Measurements from ENCODE around the gene RREB1. TPM values are rescaled to one million over a fixed set of nuclear protein-coding genes. Genes with fewer than 3 reads are reported as not detected.

RREB1 gene
- total RNA-seq, 2 donors from 2014 or later = 34.7 to 48.1 TPM

DNA sequence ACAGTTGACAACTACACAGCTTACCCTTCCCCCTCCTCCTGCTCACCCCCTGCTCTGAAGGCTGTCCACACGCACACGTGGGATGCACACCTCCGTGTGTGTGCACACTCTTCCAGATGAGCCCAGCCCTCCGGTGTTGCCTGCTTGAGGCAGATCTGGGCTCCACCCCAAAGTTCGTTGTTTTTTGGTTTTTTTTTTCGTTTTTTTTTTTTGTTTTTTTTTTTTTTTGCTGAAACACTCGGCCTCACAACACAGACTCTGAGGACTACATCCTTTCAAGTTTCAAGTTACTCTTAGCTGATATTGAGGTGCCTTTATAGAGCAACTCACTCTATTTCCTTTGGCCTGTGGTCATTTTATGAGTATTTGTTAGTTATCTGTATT, 88.2 kb downstream of the RREB1 start:
- ATAC-seq = no peak
- H3K9me3 ChIP-seq (ENCODE audit: control insufficient read depth, low read length, poor library complexity, severe bottlenecking) = no peaks in the 10 kb centered on the region
- Mint-ChIP-seq H3K27ac (peak overlapping the region; percentile 82), H3K36me3 (ENCODE audit: low read depth) (peaks cover 5% of the 10 kb centered on the region), H3K4me1 (peaks cover 14% of the 10 kb centered on the region), H3K27me3 (no peaks in the 10 kb centered on the region), H3K4me3 (peak overlapping the region; percentile 56)
- no peak for DNase-seq

DNA sequence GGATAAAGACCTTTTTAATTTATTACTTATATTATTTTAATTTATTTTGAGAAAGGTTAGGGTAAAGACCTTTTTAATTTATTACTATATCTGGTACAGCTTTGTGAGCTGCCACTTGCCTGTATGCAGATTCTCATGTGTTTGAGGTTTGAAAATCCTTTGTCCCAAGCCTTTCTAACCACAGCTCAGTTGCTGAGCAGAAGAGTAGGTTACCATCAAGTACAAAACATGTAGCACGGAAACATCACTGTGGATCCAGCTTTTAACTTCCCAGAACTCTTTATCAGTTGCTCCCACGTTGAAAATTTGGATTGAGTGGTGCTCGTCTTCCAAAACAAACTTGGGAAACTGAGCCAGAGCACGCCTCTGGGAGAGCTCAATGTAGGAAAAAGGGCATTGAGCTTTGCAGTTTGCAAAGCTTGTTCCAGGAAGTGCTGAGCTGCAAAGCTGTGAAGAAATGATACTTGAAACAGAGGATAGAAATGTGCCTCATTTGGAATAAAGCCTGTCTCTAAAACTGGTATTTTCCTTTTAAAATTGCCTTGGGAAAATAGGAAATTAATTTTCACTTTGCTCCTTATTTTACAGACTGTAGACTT, 89.0 kb downstream of the RREB1 start:
- no peak for ATAC-seq
- no peak overlapping the region for H3K4me3 Mint-ChIP-seq
- DNase-seq = no peak
- H3K9me3 ChIP-seq (ENCODE audit: control insufficient read depth, low read length, poor library complexity, severe bottlenecking) = no peaks in the 10 kb centered on the region
- peaks cover 12% of the 10 kb centered on the region for H3K4me1 Mint-ChIP-seq
- H3K27me3 Mint-ChIP-seq = no peaks in the 10 kb centered on the region
- peaks cover 5% of the 10 kb centered on the region for H3K36me3 Mint-ChIP-seq (ENCODE audit: low read depth)
- no peak overlapping the region for H3K27ac Mint-ChIP-seq

DNA sequence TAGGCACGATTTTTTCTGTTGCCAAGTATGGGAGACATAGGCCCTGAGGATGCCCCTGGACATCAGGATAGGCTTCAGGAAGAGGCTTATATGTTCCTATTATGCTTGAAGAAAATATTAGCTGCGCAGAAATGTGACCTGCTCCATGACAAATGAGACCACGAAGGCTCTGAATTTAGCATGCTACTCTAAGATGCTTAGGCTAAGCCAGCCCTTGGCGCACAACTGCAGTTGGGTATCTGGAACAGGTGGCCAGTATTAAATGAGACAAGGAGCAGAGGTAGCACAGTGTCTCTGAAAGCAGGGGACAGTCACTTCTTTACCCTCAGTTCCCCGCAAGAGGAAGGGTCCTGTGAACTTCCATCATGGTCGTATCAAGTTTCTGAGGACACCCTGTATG, 90.0 kb downstream of the RREB1 start:
- Mint-ChIP-seq H3K36me3 (ENCODE audit: low read depth) (peaks cover 8% of the 10 kb centered on the region), H3K4me3 (no peak overlapping the region), H3K27me3 (no peaks in the 10 kb centered on the region), H3K4me1 (peaks cover 21% of the 10 kb centered on the region), H3K27ac (no peak overlapping the region)
- no peaks in the 10 kb centered on the region for H3K9me3 ChIP-seq (ENCODE audit: control insufficient read depth, low read length, poor library complexity, severe bottlenecking)
- no peak for ATAC-seq
- no peak for DNase-seq

DNA sequence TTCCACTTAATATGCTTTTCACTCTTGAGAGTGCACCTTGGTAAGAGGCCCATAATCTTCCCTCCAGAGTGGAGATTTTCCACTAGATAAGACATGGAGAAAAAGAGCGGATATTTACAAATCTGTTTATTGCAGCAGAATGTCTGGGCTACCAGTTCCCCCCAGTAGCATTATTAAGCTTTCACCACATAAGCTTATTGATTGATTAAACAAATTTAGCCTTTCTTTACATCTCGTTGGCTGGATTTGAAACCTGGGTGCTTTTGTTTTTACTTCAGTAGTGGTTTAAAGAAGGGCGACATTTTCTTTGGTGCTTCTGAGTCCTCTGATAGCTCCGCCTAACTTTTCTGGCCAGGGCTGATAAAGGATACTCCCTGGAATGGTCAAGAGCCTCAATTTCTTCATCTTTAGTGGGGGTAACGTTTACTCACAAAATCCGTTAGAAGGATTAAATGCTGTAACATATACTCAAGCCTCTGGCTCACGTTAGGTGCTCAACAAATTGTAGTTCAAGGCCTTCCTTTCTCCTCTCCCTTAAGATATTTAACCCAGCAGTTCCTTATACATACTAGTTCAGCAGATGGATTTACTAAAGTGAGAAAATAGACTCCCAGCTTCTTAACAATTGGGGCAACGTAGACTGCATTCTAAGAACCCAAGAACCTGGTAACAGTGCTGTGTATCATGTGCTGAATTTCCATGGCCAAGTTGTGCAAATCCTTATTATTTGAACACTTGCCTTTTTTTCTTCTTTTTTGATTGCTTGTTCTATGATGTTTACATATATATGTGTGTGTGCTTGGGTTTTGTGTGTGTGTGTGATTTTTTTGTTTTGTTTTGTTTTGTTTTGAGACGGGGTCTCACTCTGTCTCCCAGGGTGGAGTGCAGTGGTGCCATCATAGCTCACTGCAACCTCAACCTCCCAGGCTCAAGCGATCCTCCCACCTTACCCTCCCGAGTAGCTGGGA, 91.4 kb downstream of the RREB1 start:
- DNase-seq (no peak), ATAC-seq (no peak)
- Mint-ChIP-seq H3K4me3 (no peak overlapping the region), H3K27ac (no peak overlapping the region), H3K36me3 (ENCODE audit: low read depth) (peaks cover 10% of the 10 kb centered on the region), H3K4me1 (peaks cover 23% of the 10 kb centered on the region), H3K27me3 (no peaks in the 10 kb centered on the region)
- H3K9me3 ChIP-seq (ENCODE audit: control insufficient read depth, low read length, poor library complexity, severe bottlenecking) = no peaks in the 10 kb centered on the region

DNA sequence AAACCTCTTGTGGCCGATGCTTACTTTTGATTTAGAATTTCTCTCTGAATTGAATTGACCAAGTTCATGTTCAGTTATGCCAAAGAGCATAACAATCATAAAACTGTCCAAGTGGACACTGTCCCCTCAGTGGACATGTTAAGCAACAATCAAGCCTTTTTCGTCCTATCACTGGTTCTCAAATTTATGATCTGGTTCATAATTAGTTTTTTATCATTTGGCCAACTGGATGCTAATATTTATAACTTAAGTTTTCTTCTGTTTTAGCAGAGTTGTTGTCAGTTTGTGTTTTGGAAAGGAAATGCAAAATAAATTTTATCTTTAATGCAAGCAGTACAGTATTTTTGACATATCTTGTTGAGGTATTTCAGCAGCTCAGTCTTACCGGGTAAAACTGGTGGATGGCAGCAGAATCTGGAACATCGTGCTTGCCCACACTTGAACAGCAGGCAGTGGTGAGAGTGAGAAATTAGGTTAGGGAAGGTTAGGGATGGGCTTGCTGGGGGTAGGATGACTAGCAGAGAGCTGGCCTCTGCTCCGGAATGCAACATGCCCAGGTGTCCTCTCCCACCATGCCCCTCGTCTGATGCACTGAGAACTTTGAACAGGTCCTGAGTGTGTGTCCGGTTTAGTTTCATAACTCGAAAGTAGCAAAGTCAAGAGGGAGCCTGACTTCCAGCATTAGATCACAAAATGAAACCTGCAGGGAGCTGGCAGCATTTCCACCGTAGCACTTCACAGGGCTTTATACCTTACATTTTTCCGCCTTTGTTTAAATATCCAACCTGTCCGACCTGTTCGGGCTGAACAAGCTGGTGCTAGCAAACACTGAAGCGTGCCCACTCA, 93.1 kb downstream of the RREB1 start:
- no peaks in the 10 kb centered on the region for H3K9me3 ChIP-seq (ENCODE audit: control insufficient read depth, low read length, poor library complexity, severe bottlenecking)
- no peak for ATAC-seq
- Mint-ChIP-seq H3K4me3 (no peak overlapping the region), H3K36me3 (ENCODE audit: low read depth) (peaks cover 9% of the 10 kb centered on the region), H3K4me1 (peaks cover 27% of the 10 kb centered on the region), H3K27ac (no peak overlapping the region), H3K27me3 (no peaks in the 10 kb centered on the region)
- DNase-seq = no peak

DNA sequence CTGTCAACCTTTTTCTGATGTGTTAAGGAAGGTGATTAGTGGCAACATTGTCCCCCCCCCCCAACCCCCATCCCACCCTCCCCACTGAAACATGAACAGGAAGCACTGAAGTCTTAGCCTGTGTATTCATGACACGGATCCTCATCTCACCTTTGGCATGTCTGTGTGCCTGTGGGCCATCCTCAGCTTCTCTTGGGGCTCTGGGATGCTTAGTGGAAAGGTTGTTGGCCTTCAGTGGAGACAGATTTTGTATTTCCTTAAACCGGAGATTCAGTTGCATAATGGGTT, 93.6 kb downstream of the RREB1 start:
- ATAC-seq = no peak
- Mint-ChIP-seq H3K36me3 (ENCODE audit: low read depth) (peaks cover 8% of the 10 kb centered on the region), H3K27ac (peak overlapping the region; percentile 54), H3K4me3 (peak overlapping the region; percentile 50), H3K4me1 (peaks cover 23% of the 10 kb centered on the region), H3K27me3 (no peaks in the 10 kb centered on the region)
- H3K9me3 ChIP-seq (ENCODE audit: control insufficient read depth, low read length, poor library complexity, severe bottlenecking) = no peaks in the 10 kb centered on the region
- DNase-seq = no peak

DNA sequence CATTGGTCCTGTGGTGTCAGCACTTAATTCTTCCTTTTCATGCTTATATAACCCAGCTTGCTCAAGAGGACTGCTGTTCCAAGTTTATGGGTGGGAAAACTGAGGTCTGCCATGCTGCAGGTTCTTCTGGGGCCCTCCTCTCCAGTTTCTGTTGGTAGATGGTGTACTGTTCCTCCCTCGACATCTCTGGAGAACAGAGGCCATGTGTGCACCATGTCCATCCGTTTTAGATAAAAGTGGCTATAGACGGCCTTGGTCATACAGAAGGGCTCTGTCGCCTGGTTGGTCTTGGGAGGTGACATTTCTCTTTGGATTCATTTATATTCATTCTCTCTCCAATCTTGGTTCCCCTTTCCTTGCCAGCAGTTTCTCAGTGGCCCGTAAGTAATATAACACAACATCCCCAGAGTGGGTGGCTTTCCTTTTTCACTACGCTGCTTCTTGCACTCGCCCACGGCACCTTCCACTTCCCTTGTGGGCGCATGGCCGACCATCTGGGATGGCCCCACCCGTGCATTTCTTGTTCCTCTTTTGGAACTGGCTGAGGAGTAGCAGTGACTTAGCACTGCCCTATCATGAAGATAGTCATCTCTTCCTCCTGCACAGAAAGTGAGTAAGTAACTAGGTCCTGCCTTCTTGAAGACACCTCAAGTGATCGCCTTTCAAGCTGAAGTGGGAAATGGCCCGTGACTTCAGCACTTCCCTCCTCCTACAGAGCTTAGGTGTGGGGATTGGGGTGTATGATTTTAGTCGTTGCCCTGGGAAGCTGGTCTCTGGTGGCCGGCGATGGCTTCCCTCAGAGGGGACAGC, 94.2 kb downstream of the RREB1 start:
- Mint-ChIP-seq H3K36me3 (ENCODE audit: low read depth) (peaks cover 13% of the 10 kb centered on the region), H3K27ac (peak overlapping the region; percentile 54), H3K4me3 (peak overlapping the region; percentile 50), H3K27me3 (no peaks in the 10 kb centered on the region), H3K4me1 (peaks cover 29% of the 10 kb centered on the region)
- ATAC-seq (peak; percentile 85), DNase-seq (no peak)
- no peaks in the 10 kb centered on the region for H3K9me3 ChIP-seq (ENCODE audit: control insufficient read depth, low read length, poor library complexity, severe bottlenecking)

DNA sequence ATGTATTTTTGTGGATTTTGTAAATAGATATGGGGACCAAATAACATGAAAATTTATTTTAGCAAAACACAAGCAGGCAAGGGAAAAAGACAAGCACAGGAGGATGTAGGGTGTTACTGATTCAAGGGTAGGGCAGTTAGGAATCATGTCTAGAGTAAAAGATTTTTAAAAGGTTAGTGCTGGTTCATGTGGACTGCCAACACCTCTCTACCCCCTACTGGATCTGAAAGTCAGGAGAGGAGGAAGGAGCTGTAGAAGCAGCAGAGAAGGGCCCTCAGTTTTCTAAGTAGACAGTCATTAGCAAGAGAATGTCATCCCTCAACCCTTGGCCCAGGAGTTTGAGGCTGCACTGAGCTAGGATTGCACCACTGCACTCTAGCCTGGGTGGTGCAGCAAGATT, 95.2 kb downstream of the RREB1 start:
- H3K27ac Mint-ChIP-seq = peak overlapping the region; percentile 54
- no peak for DNase-seq
- no peaks in the 10 kb centered on the region for H3K27me3 Mint-ChIP-seq
- ATAC-seq = no peak
- no peaks in the 10 kb centered on the region for H3K9me3 ChIP-seq (ENCODE audit: control insufficient read depth, low read length, poor library complexity, severe bottlenecking)
- peaks cover 29% of the 10 kb centered on the region for H3K4me1 Mint-ChIP-seq
- H3K36me3 Mint-ChIP-seq (ENCODE audit: low read depth) = peaks cover 11% of the 10 kb centered on the region
- H3K4me3 Mint-ChIP-seq = no peak overlapping the region

DNA sequence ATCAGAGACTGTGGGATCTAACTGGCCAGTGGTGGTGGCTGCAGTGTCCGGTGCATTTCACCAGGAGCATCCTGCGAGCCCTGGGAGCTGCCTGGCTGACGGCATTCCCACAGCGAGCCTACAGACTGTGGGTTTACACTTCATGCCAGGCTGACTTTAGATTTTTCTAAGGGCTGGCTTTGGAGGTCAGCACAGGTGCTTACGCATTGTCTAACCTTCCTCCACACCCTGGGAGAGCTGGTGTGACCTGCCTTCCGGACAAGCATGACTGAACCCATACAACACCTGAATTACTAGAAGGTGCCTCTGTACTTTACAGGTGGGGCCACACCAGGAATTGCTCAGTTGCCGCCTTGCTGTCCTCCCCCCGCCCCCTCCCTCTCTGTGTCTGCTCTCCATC, 96.2 kb downstream of the RREB1 start:
- H3K9me3 ChIP-seq (ENCODE audit: control insufficient read depth, low read length, poor library complexity, severe bottlenecking) = no peaks in the 10 kb centered on the region
- Mint-ChIP-seq H3K36me3 (ENCODE audit: low read depth) (peaks cover 11% of the 10 kb centered on the region), H3K4me3 (no peak overlapping the region), H3K27ac (no peak overlapping the region), H3K27me3 (no peaks in the 10 kb centered on the region), H3K4me1 (peaks cover 29% of the 10 kb centered on the region)
- DNase-seq = no peak
- no peak for ATAC-seq

DNA sequence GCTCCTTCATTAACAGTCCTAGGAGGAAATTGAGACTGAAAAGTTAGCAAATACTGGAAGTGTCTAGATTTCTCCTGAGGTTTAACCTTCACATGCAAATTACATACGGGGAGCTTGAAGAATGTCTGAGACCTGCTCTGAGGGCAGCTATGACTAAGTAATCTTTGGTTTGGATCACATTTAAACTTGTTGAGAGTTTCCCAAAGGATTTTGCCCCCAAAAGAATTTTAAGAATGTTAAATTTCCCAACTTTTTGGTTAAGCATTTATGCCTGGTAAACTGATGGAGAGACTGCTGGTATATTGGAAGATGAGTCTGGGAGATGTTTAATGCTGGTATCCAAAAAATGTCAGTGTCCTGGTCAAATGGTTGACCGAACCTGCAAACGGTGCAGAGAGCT, 97.0 kb downstream of the RREB1 start:
- H3K27me3 Mint-ChIP-seq = no peaks in the 10 kb centered on the region
- H3K4me1 Mint-ChIP-seq = peaks cover 26% of the 10 kb centered on the region
- H3K27ac Mint-ChIP-seq = no peak overlapping the region
- no peak for DNase-seq
- no peak for ATAC-seq
- H3K4me3 Mint-ChIP-seq = no peak overlapping the region
- peaks cover 11% of the 10 kb centered on the region for H3K36me3 Mint-ChIP-seq (ENCODE audit: low read depth)
- H3K9me3 ChIP-seq (ENCODE audit: control insufficient read depth, low read length, poor library complexity, severe bottlenecking) = no peaks in the 10 kb centered on the region

DNA sequence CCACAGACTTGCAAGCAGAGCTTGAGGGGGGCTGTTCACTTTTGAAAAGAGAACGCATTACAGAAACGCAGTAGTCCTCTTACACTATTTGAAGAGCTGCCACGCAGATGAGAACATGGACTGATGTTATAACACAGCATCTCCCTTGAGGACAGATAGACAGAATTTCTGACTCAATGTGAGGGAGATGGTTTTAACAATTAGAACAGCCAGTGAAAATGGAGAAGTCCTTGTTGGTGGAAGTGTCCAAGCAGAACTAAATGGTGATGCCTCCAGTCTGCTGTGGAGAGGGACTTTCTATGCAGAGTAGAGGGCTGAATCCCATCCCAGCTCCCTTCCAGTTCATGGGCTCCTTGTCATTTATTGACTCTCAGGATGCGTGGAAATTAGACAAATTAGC, 100.0 kb downstream of the RREB1 start:
- no peaks in the 10 kb centered on the region for H3K27me3 Mint-ChIP-seq
- DNase-seq = no peak
- peaks cover 9% of the 10 kb centered on the region for H3K36me3 Mint-ChIP-seq (ENCODE audit: low read depth)
- H3K9me3 ChIP-seq (ENCODE audit: control insufficient read depth, low read length, poor library complexity, severe bottlenecking) = no peaks in the 10 kb centered on the region
- ATAC-seq = no peak
- H3K4me1 Mint-ChIP-seq = peaks cover 17% of the 10 kb centered on the region
- H3K27ac Mint-ChIP-seq = no peak overlapping the region
- no peak overlapping the region for H3K4me3 Mint-ChIP-seq

DNA sequence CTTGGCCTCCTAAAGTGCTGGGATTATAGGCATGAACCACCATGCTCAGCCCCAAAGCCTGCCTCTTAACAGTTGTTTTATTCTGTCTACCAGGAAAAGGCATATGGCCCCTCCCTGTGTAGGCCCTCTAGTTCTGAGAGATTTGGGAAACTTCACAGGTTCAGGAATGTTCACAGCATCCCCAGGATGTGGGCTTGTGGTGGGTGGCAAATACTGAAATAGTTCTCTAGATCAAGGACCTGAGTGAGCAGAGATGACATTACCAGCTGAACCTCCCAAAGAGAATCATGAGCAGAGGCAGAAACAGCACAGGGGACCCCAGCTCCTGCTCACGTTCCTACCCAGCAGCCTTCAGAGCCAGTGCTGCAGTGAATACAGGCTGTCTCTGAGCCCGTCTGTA, 105.7 kb downstream of the RREB1 start:
- Mint-ChIP-seq H3K27ac (no peak overlapping the region), H3K4me1 (peaks cover 4% of the 10 kb centered on the region), H3K27me3 (no peaks in the 10 kb centered on the region), H3K36me3 (ENCODE audit: low read depth) (peaks cover 3% of the 10 kb centered on the region), H3K4me3 (no peak overlapping the region)
- ATAC-seq = no peak
- DNase-seq = no peak
- H3K9me3 ChIP-seq (ENCODE audit: control insufficient read depth, low read length, poor library complexity, severe bottlenecking) = no peaks in the 10 kb centered on the region

DNA sequence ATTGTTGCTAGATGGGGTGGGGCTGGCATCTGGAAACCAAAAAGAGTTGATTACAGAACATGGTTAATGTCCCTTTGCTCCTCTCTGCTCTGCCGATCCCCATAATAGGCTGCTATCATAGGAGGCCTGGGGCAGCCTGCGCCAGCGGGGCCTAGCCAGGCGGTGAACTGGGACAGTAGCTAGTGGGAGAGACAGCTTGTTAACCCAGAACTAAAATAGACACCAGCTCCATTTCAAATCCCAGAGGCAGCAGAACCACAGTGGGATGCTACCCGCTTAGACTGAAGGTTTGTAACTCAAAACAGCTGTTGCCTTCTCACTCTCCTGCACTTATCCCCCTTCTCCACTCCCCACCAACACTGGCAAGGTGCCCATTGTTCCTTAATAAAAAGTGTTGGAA, 106.7 kb downstream of the RREB1 start:
- H3K4me1 Mint-ChIP-seq = peaks cover 4% of the 10 kb centered on the region
- ATAC-seq (no peak), DNase-seq (no peak)
- no peak overlapping the region for H3K27ac Mint-ChIP-seq
- H3K27me3 Mint-ChIP-seq = no peaks in the 10 kb centered on the region
- H3K9me3 ChIP-seq (ENCODE audit: control insufficient read depth, low read length, poor library complexity, severe bottlenecking) = no peaks in the 10 kb centered on the region
- H3K4me3 Mint-ChIP-seq = no peak overlapping the region
- H3K36me3 Mint-ChIP-seq (ENCODE audit: low read depth) = peaks cover 3% of the 10 kb centered on the region

Data from T-helper 17 cell (primary cell).